Measurements from ENCODE around the gene STK33.

Gene STK33

DNA sequence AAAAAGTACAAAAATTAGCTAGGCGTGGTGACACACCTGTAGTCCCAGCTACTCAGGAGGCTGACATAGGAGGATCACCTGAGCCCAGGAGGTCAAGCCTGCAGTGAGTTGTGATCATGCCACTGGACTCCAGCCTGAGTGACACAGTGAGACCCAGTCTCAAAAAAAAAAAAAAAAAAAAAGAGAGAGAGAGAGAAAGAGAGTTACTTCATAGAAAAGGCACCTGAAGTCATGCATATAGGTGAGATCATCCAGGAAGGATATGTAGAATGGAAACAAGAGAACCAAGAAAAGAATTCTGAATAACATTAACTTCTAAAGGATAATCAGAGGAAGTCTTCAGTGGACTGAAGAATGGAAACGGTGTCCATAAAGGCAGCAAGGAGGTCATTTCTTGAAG is 106.8 kb downstream of the STK33 start:
- H3K9me3 ChIP-seq (ENCODE audit: low read length), result no peaks in the 10 kb centered on the region
- H3K4me2 ChIP-seq (ENCODE audit: low read length), result no peak overlapping the region
- H3K9me2 ChIP-seq (ENCODE audit: low read depth, low read length), result no peaks in the 10 kb centered on the region
- no peaks in the 10 kb centered on the region for H3K79me2 ChIP-seq (ENCODE audit: insufficient read depth, low read length)
- no peak overlapping the region for H3K4me3 ChIP-seq (ENCODE audit: low read depth, low read length, poor library complexity, severe bottlenecking)
- H3F3A ChIP-seq (ENCODE audit: insufficient read depth, low read length), result no peaks in the 10 kb centered on the region
- H3K27ac ChIP-seq (ENCODE audit: low read depth, low read length, poor library complexity, severe bottlenecking), result no peak overlapping the region
- no peaks in the 10 kb centered on the region for H3K36me3 ChIP-seq (ENCODE audit: insufficient read depth, low read length)
- TF ChIP-seq EZH2 (IDR thresholded peaks at IDR 0.05; ENCODE audit: borderline replicate concordance, low read length), result no peak
- TF ChIP-seq, protein P1, sequence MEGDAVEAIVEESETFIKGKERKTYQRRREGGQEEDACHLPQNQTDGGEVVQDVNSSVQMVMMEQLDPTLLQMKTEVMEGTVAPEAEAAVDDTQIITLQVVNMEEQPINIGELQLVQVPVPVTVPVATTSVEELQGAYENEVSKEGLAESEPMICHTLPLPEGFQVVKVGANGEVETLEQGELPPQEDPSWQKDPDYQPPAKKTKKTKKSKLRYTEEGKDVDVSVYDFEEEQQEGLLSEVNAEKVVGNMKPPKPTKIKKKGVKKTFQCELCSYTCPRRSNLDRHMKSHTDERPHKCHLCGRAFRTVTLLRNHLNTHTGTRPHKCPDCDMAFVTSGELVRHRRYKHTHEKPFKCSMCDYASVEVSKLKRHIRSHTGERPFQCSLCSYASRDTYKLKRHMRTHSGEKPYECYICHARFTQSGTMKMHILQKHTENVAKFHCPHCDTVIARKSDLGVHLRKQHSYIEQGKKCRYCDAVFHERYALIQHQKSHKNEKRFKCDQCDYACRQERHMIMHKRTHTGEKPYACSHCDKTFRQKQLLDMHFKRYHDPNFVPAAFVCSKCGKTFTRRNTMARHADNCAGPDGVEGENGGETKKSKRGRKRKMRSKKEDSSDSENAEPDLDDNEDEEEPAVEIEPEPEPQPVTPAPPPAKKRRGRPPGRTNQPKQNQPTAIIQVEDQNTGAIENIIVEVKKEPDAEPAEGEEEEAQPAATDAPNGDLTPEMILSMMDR (IDR thresholded peaks at IDR 0.05; ENCODE audit: low read length), result no peak
- no peaks in the 10 kb centered on the region for H4K20me1 ChIP-seq (ENCODE audit: insufficient read depth, low read length)
- no peak overlapping the region for H2AFZ ChIP-seq (ENCODE audit: low read length)
- H3K27me3 ChIP-seq (ENCODE audit: insufficient read depth, low read length), result no peaks in the 10 kb centered on the region
- H3K4me1 ChIP-seq (ENCODE audit: insufficient read depth, low read length, severe bottlenecking), result no peaks in the 10 kb centered on the region
- H3K9ac ChIP-seq (ENCODE audit: low read length), result no peak overlapping the region

DNA sequence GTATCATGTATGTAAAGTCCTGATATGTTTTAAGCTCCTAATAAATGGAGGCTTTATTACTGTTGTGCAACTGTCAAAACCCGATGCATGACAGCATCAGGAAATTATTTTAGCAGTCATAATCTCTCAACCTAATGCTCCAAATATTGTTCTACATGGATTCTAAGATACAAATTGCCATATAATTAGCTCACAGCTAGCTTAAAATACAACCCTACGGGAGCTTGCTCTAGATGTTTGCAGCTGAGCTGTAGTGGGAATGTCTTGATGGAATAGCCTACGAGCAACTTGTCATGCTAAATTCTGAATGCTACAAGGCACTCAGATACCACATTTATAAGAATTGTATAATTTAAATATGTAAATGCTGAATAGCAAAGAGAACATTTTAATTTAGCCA is 109.8 kb downstream of the STK33 start:
- no peaks in the 10 kb centered on the region for H3K79me2 ChIP-seq (ENCODE audit: insufficient read depth, low read length)
- H3K9me2 ChIP-seq (ENCODE audit: low read depth, low read length), result no peaks in the 10 kb centered on the region
- no peak overlapping the region for H3K9ac ChIP-seq (ENCODE audit: low read length)
- H3K27ac ChIP-seq (ENCODE audit: low read depth, low read length, poor library complexity, severe bottlenecking), result no peak overlapping the region
- H3K4me1 ChIP-seq (ENCODE audit: insufficient read depth, low read length, severe bottlenecking), result no peaks in the 10 kb centered on the region
- no peak overlapping the region for H3K4me2 ChIP-seq (ENCODE audit: low read length)
- H3K4me3 ChIP-seq (ENCODE audit: low read depth, low read length, poor library complexity, severe bottlenecking), result no peak overlapping the region
- H4K20me1 ChIP-seq (ENCODE audit: insufficient read depth, low read length), result no peaks in the 10 kb centered on the region
- no peak overlapping the region for H2AFZ ChIP-seq (ENCODE audit: low read length)
- H3K9me3 ChIP-seq (ENCODE audit: low read length), result no peaks in the 10 kb centered on the region
- H3K36me3 ChIP-seq (ENCODE audit: insufficient read depth, low read length), result no peaks in the 10 kb centered on the region
- no peaks in the 10 kb centered on the region for H3F3A ChIP-seq (ENCODE audit: insufficient read depth, low read length)
- TF ChIP-seq EZH2 (IDR thresholded peaks at IDR 0.05; ENCODE audit: borderline replicate concordance, low read length), result no peak
- TF ChIP-seq, protein P1 (IDR thresholded peaks at IDR 0.05; ENCODE audit: low read length), result no peak
- H3K27me3 ChIP-seq (ENCODE audit: insufficient read depth, low read length), result no peaks in the 10 kb centered on the region

DNA sequence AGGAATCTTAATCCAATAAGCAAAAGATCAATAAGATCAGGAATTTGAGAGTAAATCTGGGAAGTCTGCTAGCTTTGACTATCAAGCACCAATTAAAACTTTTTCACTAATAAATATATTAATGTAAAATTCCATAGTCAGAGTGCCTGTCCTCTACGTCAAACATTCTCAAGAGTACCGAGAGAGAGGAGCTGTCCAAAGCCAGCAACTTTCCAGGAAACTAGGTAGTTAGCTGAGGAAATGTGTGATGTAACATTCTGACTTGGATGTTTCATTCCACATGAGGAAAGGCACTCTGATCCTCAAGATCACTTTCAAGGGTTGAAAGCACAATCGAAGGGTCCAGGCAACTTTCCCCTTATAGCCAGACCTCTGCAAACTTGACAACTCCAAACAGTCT is 113.2 kb downstream of the STK33 start:
- Histone ChIP-seq H3K9me3 (ENCODE audit: low read length) (no peaks in the 10 kb centered on the region), H3K9me2 (ENCODE audit: low read depth, low read length) (no peaks in the 10 kb centered on the region), H3K4me2 (ENCODE audit: low read length) (no peak overlapping the region), H3K36me3 (ENCODE audit: insufficient read depth, low read length) (no peaks in the 10 kb centered on the region), H3K27ac (ENCODE audit: low read depth, low read length, poor library complexity, severe bottlenecking) (no peak overlapping the region), H3K4me3 (ENCODE audit: low read depth, low read length, poor library complexity, severe bottlenecking) (no peak overlapping the region), H3K9ac (ENCODE audit: low read length) (no peak overlapping the region), H3K27me3 (ENCODE audit: insufficient read depth, low read length) (no peaks in the 10 kb centered on the region), H3K4me1 (ENCODE audit: insufficient read depth, low read length, severe bottlenecking) (no peaks in the 10 kb centered on the region), H3F3A (ENCODE audit: insufficient read depth, low read length) (no peaks in the 10 kb centered on the region), H2AFZ (ENCODE audit: low read length) (no peak overlapping the region), H4K20me1 (ENCODE audit: insufficient read depth, low read length) (no peaks in the 10 kb centered on the region), H3K79me2 (ENCODE audit: insufficient read depth, low read length) (no peaks in the 10 kb centered on the region)
- TF ChIP-seq EZH2 (IDR thresholded peaks at IDR 0.05; ENCODE audit: borderline replicate concordance, low read length), result no peak
- TF ChIP-seq, protein P1 (IDR thresholded peaks at IDR 0.05; ENCODE audit: low read length), result no peak
